Common myeloid progenitor, CD34-positive (primary cell): ENCODE data around the gene SPANXN3.

ENCODE experiments used
- CTCF ChIA-PET: fragments of 350-600 bp; sonication (Branson Sonifier 250); formaldehyde crosslinking; loops from one replicate; lab custom pipeline; 2021; ENCODE audit warnings: antibody characterized with exemption; lab: Charles Lee
- POLR2A ChIA-PET: fragments of 350-600 bp; sonication (Branson Sonifier 250); formaldehyde crosslinking; loops from one replicate; lab custom pipeline; 2021; ENCODE audit warnings: antibody characterized with exemption; lab: Charles Lee
- DNase-seq, 3 donors: peaks; one replicate each; pipeline versions ENCODE4 v3.0.0 to v3.0.0-alpha.2; 2013
- H3K27ac ChIP-seq, 2 experiments: 1 replicate in 1 of 2; 2 replicates in 1 of 2; pipeline ENCODE4 v1.7.0; 2013; ENCODE audit warnings: inconsistent platforms in 2 of 2, low read length in 2 of 2, mild to moderate bottlenecking in 2 of 2, low read depth in 1 of 2, moderate library complexity in 1 of 2; ENCODE audit not compliant: severe bottlenecking in 2 of 2, insufficient read depth in 1 of 2, poor library complexity in 1 of 2
- H3K27me3 ChIP-seq, 5 experiments: replicated peaks in 2 of 5; 1 replicate in 3 of 5; 2 replicates in 2 of 5; pipeline versions ENCODE4 v1.6.1 to v1.7.0; 2013; ENCODE audit warnings: low read length in 4 of 5, mild to moderate bottlenecking in 2 of 5, moderate library complexity in 2 of 5, inconsistent platforms in 1 of 5; ENCODE audit not compliant: insufficient read depth in 5 of 5, control insufficient read depth in 4 of 5
- H3K36me3 ChIP-seq, 4 experiments: 1 replicate in 2 of 4; 2 replicates in 2 of 4; pipeline versions ENCODE4 v1.6.1 to v1.7.0; 2013; ENCODE audit warnings: low read length in 3 of 4, control low read depth in 1 of 4, mild to moderate bottlenecking in 1 of 4; ENCODE audit not compliant: control insufficient read depth in 4 of 4, insufficient read depth in 4 of 4
- H3K4me1 ChIP-seq, 4 experiments: 1 replicate in 3 of 4; 2 replicates in 1 of 4; pipeline versions ENCODE4 v1.6.1 to v1.7.1; 2013; ENCODE audit warnings: low read length in 3 of 4, mild to moderate bottlenecking in 3 of 4, control low read depth in 1 of 4, inconsistent platforms in 1 of 4, moderate library complexity in 1 of 4; ENCODE audit not compliant: control insufficient read depth in 4 of 4, insufficient read depth in 4 of 4; ENCODE audit errors: control extremely low read depth in 1 of 4
- H3K4me3 ChIP-seq, 7 experiments: 1 replicate in 4 of 7; 2 replicates in 3 of 7; pipeline versions ENCODE4 v1.5.1 to v1.7.0; 2013; ENCODE audit warnings: mild to moderate bottlenecking in 7 of 7, low read length in 6 of 7, moderate library complexity in 6 of 7, inconsistent platforms in 2 of 7, low read depth in 2 of 7, control low read depth in 1 of 7; ENCODE audit not compliant: insufficient read depth in 4 of 7, control insufficient read depth in 1 of 7; ENCODE audit errors: extremely low read depth in 1 of 7
- H3K9me3 ChIP-seq, 5 experiments: 1 replicate in 4 of 5; 2 replicates in 1 of 5; pipeline versions ENCODE4 v1.6.1 to v1.7.1; 2013; ENCODE audit warnings: low read length in 4 of 5, mild to moderate bottlenecking in 2 of 5, inconsistent platforms in 1 of 5, low read depth in 1 of 5, moderate library complexity in 1 of 5; ENCODE audit not compliant: control insufficient read depth in 4 of 5, insufficient read depth in 2 of 5; ENCODE audit errors: control extremely low read depth in 1 of 5
- WGBS: methylation state at CpG from one replicate; pipeline ENCODE4 v1.1.5; 2013; ENCODE audit not compliant: insufficient coverage; 5-methylcytosine and 5-hydroxymethylcytosine counted together

Gene SPANXN3

GRCh38 chrX:143466130-143466529 lies 51.1 kb downstream of the SPANXN3 start:
- Histone ChIP-seq H3K4me1 (no peaks in the 10 kb centered on the region), H3K27me3 (no peaks in the 10 kb centered on the region), H3K27ac (no peak overlapping the region), H3K4me3 (no peak overlapping the region), H3K9me3 (no peaks in the 10 kb centered on the region), H3K36me3 (no peaks in the 10 kb centered on the region)
- ChIA-PET CTCF (no interaction called here), POLR2A (no interaction called here)
- no CpG with 5 or more reads among the region's 1 CpG for WGBS
- no peak for DNase-seq

GRCh38 chrX:143462696-143463095 lies 54.6 kb downstream of the SPANXN3 start:
- POLR2A ChIA-PET = no interaction called here

GRCh38 chrX:143461606-143462005 lies 55.7 kb downstream of the SPANXN3 start:
- no peaks in the 10 kb centered on the region for H3K36me3 ChIP-seq
- no CpG with 5 or more reads among the region's 3 CpGs for WGBS

More at GRCh38 chrX:143462696-143463095, 54.6 kb downstream of the SPANXN3 start:
- DNase-seq = no peak
- H3K27ac ChIP-seq = no peak overlapping the region
- no peaks in the 10 kb centered on the region for H3K27me3 ChIP-seq
- no peaks in the 10 kb centered on the region for H3K36me3 ChIP-seq
- no peaks in the 10 kb centered on the region for H3K9me3 ChIP-seq
- H3K4me1 ChIP-seq = no peaks in the 10 kb centered on the region
- 82% methylated on average over 6 of the region's 10 CpGs for WGBS
- no peak overlapping the region for H3K4me3 ChIP-seq
- CTCF ChIA-PET = no interaction called here

More at GRCh38 chrX:143461606-143462005, 55.7 kb downstream of the SPANXN3 start:
- H3K27me3 ChIP-seq = no peaks in the 10 kb centered on the region
- H3K9me3 ChIP-seq = no peaks in the 10 kb centered on the region
- ChIA-PET CTCF (no interaction called here), POLR2A (no interaction called here)
- no peak for DNase-seq
- H3K4me1 ChIP-seq = no peaks in the 10 kb centered on the region
- H3K4me3 ChIP-seq = no peak overlapping the region
- H3K27ac ChIP-seq = no peak overlapping the region
